OCI-LY7 (cell line): ENCODE measurements around the gene BFSP2. TPM values are rescaled to one million over a fixed set of nuclear protein-coding genes. Genes with fewer than 3 reads are reported as not detected.

Experiments
- BruUV-seq: library from RNA; stranded (reverse); fragments of 400-500 nt; replicated peaks from 2 replicates; lab custom pipeline; 2021; lab: Mats Ljungman, UMichigan
- CTCF ChIA-PET: fragments of 300-600 bp; sonication (Branson Sonifier 250); formaldehyde crosslinking; loops from one replicate; lab custom pipeline; 2022; ENCODE audit warnings: antibody characterized with exemption; ENCODE audit not compliant: unreplicated experiment; lab: Charles Lee
- POLR2A ChIA-PET: fragments of 300-600 bp; sonication (Branson Sonifier 250); formaldehyde crosslinking; loops from one replicate; lab custom pipeline; 2022; ENCODE audit warnings: antibody characterized with exemption; lab: Charles Lee
- DNase-seq: peaks from one replicate; pipeline ENCODE4 v3.0.0-alpha.2; 2015; ENCODE audit warnings: low spot score
- H2AFZ ChIP-seq: fragments of 200-600 bp; sonication (generic), shearing (Covaris generic); 2 replicates; pipeline ENCODE4 v1.6.1; 2014; ENCODE audit warnings: mild to moderate bottlenecking, antibody characterized with exemption, low read length, moderate library complexity
- H3K27ac ChIP-seq: fragments of 200-600 bp; sonication (generic); 2 replicates; pipeline ENCODE4 v1.5.1; 2014; ENCODE audit warnings: mixed run types, low read depth, mild to moderate bottlenecking, moderate library complexity, low read length, inconsistent platforms; ENCODE audit not compliant: poor library complexity, severe bottlenecking
- H3K36me3 ChIP-seq: fragments of 200-600 bp; sonication (generic); 2 replicates; pipeline ENCODE4 v1.6.1; 2014; ENCODE audit warnings: mild to moderate bottlenecking, antibody characterized with exemption, low read length, moderate library complexity, mixed read lengths; ENCODE audit not compliant: insufficient read depth
- H3K4me1 ChIP-seq: fragments of 200-600 bp; sonication (generic); 2 replicates; pipeline ENCODE4 v1.5.1; 2014; ENCODE audit warnings: mild to moderate bottlenecking, low read length; ENCODE audit not compliant: insufficient read depth, poor library complexity, severe bottlenecking
- H3K4me2 ChIP-seq: fragments of 200-600 bp; sonication (generic); 2 replicates; pipeline ENCODE4 v1.6.1; 2014; ENCODE audit warnings: mild to moderate bottlenecking, low read length
- H3K4me3 ChIP-seq: fragments of 200-600 bp; sonication (generic); 2 replicates; pipeline ENCODE4 v1.5.1; 2014; ENCODE audit warnings: mild to moderate bottlenecking, low read depth, low read length; ENCODE audit not compliant: poor library complexity, severe bottlenecking
- H3K79me2 ChIP-seq: fragments of 200-600 bp; sonication (generic); 2 replicates; pipeline ENCODE4 v1.6.1; 2016; ENCODE audit warnings: low read depth, mild to moderate bottlenecking, low read length, moderate library complexity, mixed read lengths; ENCODE audit not compliant: insufficient read depth
- H3K9me2 ChIP-seq: fragments of 200-600 bp; sonication (generic); 2 replicates; pipeline ENCODE4 v1.6.1; 2016; ENCODE audit warnings: mild to moderate bottlenecking, low read length, mixed read lengths; ENCODE audit not compliant: insufficient read depth
- H3K9me3 ChIP-seq: fragments of 200-600 bp; sonication (generic); 2 replicates; pipeline ENCODE4 v1.6.1; 2014; ENCODE audit warnings: mild to moderate bottlenecking, mixed run types, low read length, mixed read lengths
- H4K20me1 ChIP-seq: fragments of 200-600 bp; sonication (generic); 2 replicates; pipeline ENCODE4 v1.6.1; 2014; ENCODE audit warnings: mild to moderate bottlenecking, antibody characterized with exemption, low read length, moderate library complexity, mixed read lengths; ENCODE audit not compliant: insufficient read depth
- EZH2phosphoT487 ChIP-seq: fragments of 200-600 bp; sonication (generic); IDR thresholded peaks from 2 replicates; pipeline ENCODE4 v1.6.1; 2018; ENCODE audit warnings: low read depth, borderline replicate concordance, mild to moderate bottlenecking, mixed run types, antibody characterized with exemption, low read length, moderate library complexity, mixed read lengths
- intact Hi-C: fragments of 100-400 bp; cut with micrococcal nuclease; formaldehyde crosslinking; loops from one replicate; pipeline ENCODE4 v1.10.0; 2022; ENCODE audit not compliant: unreplicated experiment
- total RNA-seq, 2 experiments: library from RNA; depleted of rRNA in 1 of 2; stranded (reverse); fragments of >200 nt in 1 of 2; shearing (Covaris generic) in 1 of 2; gene quantifications; 2 replicates each; pipeline ENCODE4 v1.2.3, GENCODE V29; 2014 to 2022
- TF ChIP-seq, protein P1 (sequence below): fragments of 200-600 bp; sonication (generic); conservative IDR thresholded peaks from 2 replicates; pipeline ENCODE4 v1.5.1; 2014; ENCODE audit warnings: mild to moderate bottlenecking, antibody characterized with exemption, low read length, moderate library complexity, mixed read lengths

BFSP2 gene
- total RNA-seq, 2 experiments from 2014 or later, result 11.7 to 25.1 TPM

DNA sequence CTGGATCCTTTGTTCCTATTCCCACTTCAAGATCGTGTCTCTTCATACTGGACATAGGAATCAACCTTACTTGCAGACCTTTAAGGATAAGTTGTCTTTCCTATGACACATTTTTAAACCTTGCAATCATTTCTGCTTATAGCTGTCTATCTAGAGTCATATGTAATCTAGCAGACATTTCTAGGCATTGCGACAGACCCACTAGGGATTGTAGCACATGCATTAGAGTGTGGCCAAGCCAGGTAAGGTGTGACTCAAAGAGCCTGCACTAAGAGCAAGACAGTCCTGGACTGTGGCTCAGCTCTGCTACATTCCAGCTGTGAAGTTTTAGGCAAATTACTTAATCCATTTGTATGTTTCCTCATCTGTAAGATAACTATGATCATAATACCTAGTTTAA lies 38.8 kb upstream of the BFSP2 start:
- H2AFZ ChIP-seq, result no peak overlapping the region
- H3K9me3 ChIP-seq, result peaks cover 6% of the 10 kb centered on the region; the same call in 1 of the 2 replicates
- BruUV-seq, result no TSS peak
- no peak overlapping the region for H3K4me3 ChIP-seq
- H3K4me1 ChIP-seq, result no peaks in the 10 kb centered on the region
- H3K79me2 ChIP-seq, result no peaks in the 10 kb centered on the region
- no peaks in the 10 kb centered on the region for H3K36me3 ChIP-seq
- no peak overlapping the region for H3K27ac ChIP-seq
- intact Hi-C loops, result no loop called here
- H4K20me1 ChIP-seq, result no peaks in the 10 kb centered on the region
- H3K4me2 ChIP-seq, result no peak overlapping the region
- no peak for DNase-seq
- ChIA-PET POLR2A (no interaction called here), CTCF (no interaction called here)
- TF ChIP-seq, protein P1, sequence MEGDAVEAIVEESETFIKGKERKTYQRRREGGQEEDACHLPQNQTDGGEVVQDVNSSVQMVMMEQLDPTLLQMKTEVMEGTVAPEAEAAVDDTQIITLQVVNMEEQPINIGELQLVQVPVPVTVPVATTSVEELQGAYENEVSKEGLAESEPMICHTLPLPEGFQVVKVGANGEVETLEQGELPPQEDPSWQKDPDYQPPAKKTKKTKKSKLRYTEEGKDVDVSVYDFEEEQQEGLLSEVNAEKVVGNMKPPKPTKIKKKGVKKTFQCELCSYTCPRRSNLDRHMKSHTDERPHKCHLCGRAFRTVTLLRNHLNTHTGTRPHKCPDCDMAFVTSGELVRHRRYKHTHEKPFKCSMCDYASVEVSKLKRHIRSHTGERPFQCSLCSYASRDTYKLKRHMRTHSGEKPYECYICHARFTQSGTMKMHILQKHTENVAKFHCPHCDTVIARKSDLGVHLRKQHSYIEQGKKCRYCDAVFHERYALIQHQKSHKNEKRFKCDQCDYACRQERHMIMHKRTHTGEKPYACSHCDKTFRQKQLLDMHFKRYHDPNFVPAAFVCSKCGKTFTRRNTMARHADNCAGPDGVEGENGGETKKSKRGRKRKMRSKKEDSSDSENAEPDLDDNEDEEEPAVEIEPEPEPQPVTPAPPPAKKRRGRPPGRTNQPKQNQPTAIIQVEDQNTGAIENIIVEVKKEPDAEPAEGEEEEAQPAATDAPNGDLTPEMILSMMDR, result no peak
- no peaks in the 10 kb centered on the region for H3K9me2 ChIP-seq

DNA sequence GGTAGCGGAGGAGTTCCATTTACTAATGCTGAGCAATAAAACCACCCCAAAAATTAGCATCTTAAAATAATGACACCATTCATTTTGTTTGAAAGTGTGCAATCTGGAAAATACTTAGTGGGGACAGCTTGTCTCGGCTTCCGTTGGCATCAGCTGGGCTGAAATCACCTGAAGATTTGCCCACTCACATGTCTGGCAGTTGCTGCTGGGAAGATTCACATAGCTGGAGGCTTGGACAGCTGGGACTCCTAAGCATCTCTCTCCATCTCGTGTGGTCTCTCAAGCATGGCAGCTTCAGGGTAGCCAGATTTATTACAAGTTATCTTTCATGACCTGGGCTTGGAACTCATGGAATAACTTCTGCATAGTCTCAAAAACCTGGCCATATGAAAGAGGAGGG lies 38.4 kb upstream of the BFSP2 start:
- Histone ChIP-seq H3K36me3 (no peaks in the 10 kb centered on the region), H3K4me3 (no peak overlapping the region), H3K79me2 (no peaks in the 10 kb centered on the region), H3K4me2 (no peak overlapping the region), H4K20me1 (no peaks in the 10 kb centered on the region), H3K9me2 (no peaks in the 10 kb centered on the region), H3K9me3 (peaks cover 2% of the 10 kb centered on the region; the same call in 1 of the 2 replicates), H2AFZ (no peak overlapping the region), H3K27ac (no peak overlapping the region), H3K4me1 (no peaks in the 10 kb centered on the region)
- TF ChIP-seq, protein P1, result no peak
- TF ChIP-seq EZH2phosphoT487, result no peak
- intact Hi-C loops, result no loop called here
- POLR2A ChIA-PET, result interaction anchor here (1.1 kb wide), 1 partner anchor 14 kb away, joined by 4 read pairs; no protein-coding TSS in a partner anchor
- BruUV-seq, result no TSS peak
- DNase-seq, result no peak
- CTCF ChIA-PET, result no interaction called here

DNA sequence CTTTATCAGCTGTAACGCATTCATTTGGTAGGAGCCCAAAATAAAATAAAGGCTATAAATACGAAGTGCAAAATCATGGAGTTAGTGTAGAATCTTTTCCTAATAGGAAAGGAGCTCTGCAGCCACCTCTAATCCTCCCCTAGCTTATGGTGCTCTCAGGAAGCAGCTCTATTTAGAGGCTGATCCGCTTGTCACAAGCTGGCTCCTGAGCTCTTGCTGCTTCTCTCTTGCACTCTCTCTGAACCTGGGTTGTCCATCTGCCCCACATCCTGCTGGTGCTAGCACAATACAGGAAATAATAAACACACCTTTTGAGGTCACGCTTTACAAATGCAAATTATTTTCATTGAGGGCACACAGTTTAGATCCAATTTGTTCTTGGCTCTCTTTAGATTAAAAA lies 37.3 kb upstream of the BFSP2 start:
- no peak for DNase-seq
- H4K20me1 ChIP-seq, result no peaks in the 10 kb centered on the region
- no peaks in the 10 kb centered on the region for H3K36me3 ChIP-seq
- no peaks in the 10 kb centered on the region for H3K9me2 ChIP-seq
- H2AFZ ChIP-seq, result no peak overlapping the region
- TF ChIP-seq, protein P1, result no peak
- no peak for TF ChIP-seq EZH2phosphoT487
- H3K4me1 ChIP-seq, result no peaks in the 10 kb centered on the region
- no peak overlapping the region for H3K27ac ChIP-seq
- no peaks in the 10 kb centered on the region for H3K79me2 ChIP-seq
- CTCF ChIA-PET, result interaction anchor here (0.6 kb wide), 1 partner anchor 25 kb away, joined by 3 read pairs; no protein-coding TSS in a partner anchor
- H3K4me2 ChIP-seq, result no peak overlapping the region
- H3K9me3 ChIP-seq, result no peaks in the 10 kb centered on the region
- no peak overlapping the region for H3K4me3 ChIP-seq
- intact Hi-C loops, result no loop called here
- POLR2A ChIA-PET, result interaction anchor here (0.5 to 1.1 kb wide), 3 partner anchors 12 to 495 kb away, joined by 3 to 4 read pairs (median 3); no protein-coding TSS in a partner anchor
- no TSS peak for BruUV-seq
